Esophagus muscularis mucosa (tissue), 4 donors: ENCODE measurements around the gene KCNA4. TPM values are rescaled to one million over a fixed set of nuclear protein-coding genes. Genes with fewer than 3 reads are reported as not detected.
"Not testable (repeated sequence)": the region's sequence is repeated elsewhere in the genome, so short reads cannot be mapped to it uniquely, and the experiment has no call there.

Experiments
- DNase-seq: peaks from one replicate; pipeline ENCODE4 v3.0.0-alpha.2; 2017; ENCODE audit errors: extremely low spot score
- H3K27ac ChIP-seq, 4 donors: fragments of 200-600 bp; sonication (generic); replicated peaks in 1 of 4; 1 replicate in 3 of 4; 2 replicates in 1 of 4; pipeline ENCODE4 v1.5.1; 2016 to 2019; ENCODE audit warnings: mild to moderate bottlenecking in 1 of 4
- H3K27me3 ChIP-seq, 4 donors: fragments of 200-600 bp; sonication (generic); one replicate each; pipeline versions ENCODE4 v1.5.1 to v1.6.0; 2016 to 2019
- H3K36me3 ChIP-seq, 4 donors: fragments of 200-600 bp; sonication (generic); one replicate each; pipeline ENCODE4 v1.5.1; 2016 to 2019
- H3K4me1 ChIP-seq, 4 donors: fragments of 200-600 bp; sonication (generic); one replicate each; pipeline ENCODE4 v1.5.1; 2016 to 2019
- H3K4me3 ChIP-seq, 4 donors: fragments of 200-600 bp; sonication (generic); 1 replicate in 2 of 4; 2 replicates in 2 of 4; pipeline ENCODE4 v1.5.1; 2016 to 2019; ENCODE audit warnings: mild to moderate bottlenecking in 4 of 4, moderate library complexity in 1 of 4
- H3K9me3 ChIP-seq, 4 donors: fragments of 200-600 bp; sonication (generic); 1 replicate in 3 of 4; 2 replicates in 1 of 4; pipeline ENCODE4 v1.5.1; 2016 to 2019
- EP300 ChIP-seq: sonication (generic); formaldehyde crosslinking; IDR thresholded peaks from one replicate; pipeline ENCODE4 v1.6.1; 2017; ENCODE audit warnings: antibody characterized with exemption
- POLR2A ChIP-seq: fragments of 450-650 bp; IDR thresholded peaks from one replicate; pipeline ENCODE4 v1.6.1; 2017; ENCODE audit warnings: antibody characterized with exemption, moderate library complexity, mild to moderate bottlenecking, low read depth
- POLR2AphosphoS5 ChIP-seq, 2 donors: sonication (generic); formaldehyde crosslinking; IDR thresholded peaks; one replicate each; pipeline ENCODE4 v1.6.1; 2017; ENCODE audit warnings: antibody characterized with exemption in 2 of 2
- WGBS: methylation state at CpG from one replicate; pipeline ENCODE4 v1.1.5; 2018; 5-methylcytosine and 5-hydroxymethylcytosine counted together
- intact Hi-C: fragments of 100-400 bp; cut with DNase I; formaldehyde crosslinking; loops from one replicate; pipeline ENCODE4 v1.15.1; 2023
- total RNA-seq, 4 donors: library from RNA; depleted of rRNA; stranded (reverse); fragments of >200 nt; gene quantifications; one replicate each; pipeline versions ENCODE4 v1.1.0 to v1.2.1, GENCODE V29; 2016
- TF ChIP-seq, protein P1 (sequence below), 3 experiments: fragments of 200-600 bp in 2 of 3; fragments of 450-650 bp in 1 of 3; sonication (generic) in 2 of 3; IDR thresholded peaks; one replicate each; pipeline ENCODE4 v1.5.1; 2017 to 2019; ENCODE audit warnings: antibody characterized with exemption in 3 of 3, mild to moderate bottlenecking in 2 of 3, moderate library complexity in 1 of 3

KCNA4 gene
- total RNA-seq, 4 donors from 2014 or later = 0.13 to 0.17 TPM; not detected in 2

DNA sequence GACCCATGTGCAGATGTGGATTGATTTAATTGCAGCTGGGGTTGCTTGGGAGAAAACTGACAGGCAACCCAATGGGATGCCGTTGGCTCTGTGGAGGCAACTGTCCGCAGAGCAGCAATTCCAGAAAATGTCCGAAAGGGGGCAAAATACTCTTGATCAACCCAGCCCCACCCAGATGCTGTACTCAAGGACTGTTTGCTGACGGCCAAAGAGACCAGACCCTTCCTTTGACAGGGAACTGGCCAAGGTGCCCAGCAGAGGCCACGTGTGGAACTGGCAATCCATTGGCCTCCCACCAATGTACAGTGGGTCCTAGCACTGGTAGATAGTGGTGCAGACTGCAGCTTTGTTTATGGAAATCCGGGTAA, 29.7 kb upstream of the KCNA4 start:
- intact Hi-C loops = no loop called here
- H3K27ac ChIP-seq = no peak overlapping the region
- no peaks in the 10 kb centered on the region for H3K9me3 ChIP-seq
- no peaks in the 10 kb centered on the region for H3K4me1 ChIP-seq
- peaks cover 0 to 5% (median 0%) of the 10 kb centered on the region in 4 donors for H3K27me3 ChIP-seq
- no peak for DNase-seq
- H3K36me3 ChIP-seq = no peaks in the 10 kb centered on the region
- WGBS = 49% methylated on average over 5 of the region's 6 CpGs
- no peak overlapping the region for H3K4me3 ChIP-seq
- TF ChIP-seq EP300 = no peak
- no peak for TF ChIP-seq POLR2AphosphoS5 (IDR thresholded peaks at IDR 0.05)
- no peak for TF ChIP-seq POLR2A
- TF ChIP-seq, protein P1, sequence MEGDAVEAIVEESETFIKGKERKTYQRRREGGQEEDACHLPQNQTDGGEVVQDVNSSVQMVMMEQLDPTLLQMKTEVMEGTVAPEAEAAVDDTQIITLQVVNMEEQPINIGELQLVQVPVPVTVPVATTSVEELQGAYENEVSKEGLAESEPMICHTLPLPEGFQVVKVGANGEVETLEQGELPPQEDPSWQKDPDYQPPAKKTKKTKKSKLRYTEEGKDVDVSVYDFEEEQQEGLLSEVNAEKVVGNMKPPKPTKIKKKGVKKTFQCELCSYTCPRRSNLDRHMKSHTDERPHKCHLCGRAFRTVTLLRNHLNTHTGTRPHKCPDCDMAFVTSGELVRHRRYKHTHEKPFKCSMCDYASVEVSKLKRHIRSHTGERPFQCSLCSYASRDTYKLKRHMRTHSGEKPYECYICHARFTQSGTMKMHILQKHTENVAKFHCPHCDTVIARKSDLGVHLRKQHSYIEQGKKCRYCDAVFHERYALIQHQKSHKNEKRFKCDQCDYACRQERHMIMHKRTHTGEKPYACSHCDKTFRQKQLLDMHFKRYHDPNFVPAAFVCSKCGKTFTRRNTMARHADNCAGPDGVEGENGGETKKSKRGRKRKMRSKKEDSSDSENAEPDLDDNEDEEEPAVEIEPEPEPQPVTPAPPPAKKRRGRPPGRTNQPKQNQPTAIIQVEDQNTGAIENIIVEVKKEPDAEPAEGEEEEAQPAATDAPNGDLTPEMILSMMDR (IDR thresholded peaks at IDR 0.05) = no peak

DNA sequence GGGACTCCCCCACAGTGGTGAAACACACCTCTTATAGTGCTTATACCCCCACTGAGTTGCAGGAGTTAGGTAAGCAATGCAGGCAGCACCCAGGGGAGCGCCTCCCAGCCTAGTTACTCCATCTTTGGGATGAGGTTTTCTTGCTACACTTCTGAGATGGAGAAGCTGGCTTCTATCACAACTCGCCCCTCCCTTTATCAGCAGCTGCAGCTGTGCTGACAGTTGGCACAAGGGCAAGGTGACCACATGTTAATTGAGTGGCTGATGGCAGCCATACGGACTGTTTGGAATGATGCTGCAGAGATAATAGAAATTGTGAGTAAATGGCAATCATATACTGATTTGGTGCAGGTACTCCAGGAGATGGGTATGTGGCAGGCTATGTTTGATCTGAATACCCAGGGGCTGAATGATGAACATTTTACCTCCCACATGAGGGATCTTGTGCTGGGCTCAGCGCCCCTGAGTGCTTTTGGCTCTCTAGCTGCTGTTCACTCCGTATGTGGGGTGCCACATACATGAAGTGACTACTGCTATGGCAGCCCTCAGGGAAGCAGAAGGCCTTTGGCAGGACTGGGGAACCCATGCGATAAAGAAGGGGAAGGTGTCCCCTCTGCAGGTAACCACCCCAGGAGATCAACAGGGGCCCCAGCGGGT, 29.2 kb upstream of the KCNA4 start:
- no peak overlapping the region for H3K27ac ChIP-seq
- WGBS = 65% methylated on average over 7 of the region's 7 CpGs
- no peaks in the 10 kb centered on the region for H3K36me3 ChIP-seq
- H3K4me1 ChIP-seq = no peaks in the 10 kb centered on the region
- H3K9me3 ChIP-seq = no peaks in the 10 kb centered on the region
- no peak overlapping the region for H3K4me3 ChIP-seq
- TF ChIP-seq, protein P1 (IDR thresholded peaks at IDR 0.05) = no peak
- no peak for TF ChIP-seq POLR2AphosphoS5 (IDR thresholded peaks at IDR 0.05)
- TF ChIP-seq POLR2A = no peak
- no peak for TF ChIP-seq EP300
- intact Hi-C loops = no loop called here
- DNase-seq = no peak
- peaks cover 0 to 5% (median 0%) of the 10 kb centered on the region in 4 donors for H3K27me3 ChIP-seq

DNA sequence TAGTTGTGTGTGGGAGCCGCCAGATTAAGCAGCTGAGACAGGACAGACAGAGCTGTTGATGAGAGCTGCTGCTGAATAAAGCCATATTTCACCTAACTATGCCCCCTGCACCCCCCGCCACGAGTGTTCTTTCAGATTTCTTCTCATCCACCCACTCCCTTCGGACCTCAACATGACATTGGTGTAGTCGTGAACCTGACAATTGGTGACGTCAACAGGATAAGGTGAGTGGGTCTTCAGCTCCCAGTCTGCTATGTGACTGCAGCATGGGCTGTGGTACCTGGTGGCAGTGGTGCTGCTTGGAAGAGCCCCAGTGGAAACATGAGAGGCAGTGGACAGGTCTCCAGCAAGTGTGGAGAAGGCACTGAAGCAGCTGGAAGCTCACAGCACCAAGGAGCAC, 28.3 kb upstream of the KCNA4 start:
- peaks cover 0 to 5% (median 0%) of the 10 kb centered on the region in 4 donors for H3K27me3 ChIP-seq
- intact Hi-C loops = no loop called here
- H3K4me3 ChIP-seq = no peak overlapping the region
- no peaks in the 10 kb centered on the region for H3K36me3 ChIP-seq
- no peak overlapping the region for H3K27ac ChIP-seq
- TF ChIP-seq POLR2A = no peak
- TF ChIP-seq, protein P1 (IDR thresholded peaks at IDR 0.05) = no peak
- 80% methylated on average over 6 of the region's 6 CpGs for WGBS
- DNase-seq = no peak
- H3K9me3 ChIP-seq = no peaks in the 10 kb centered on the region
- no peaks in the 10 kb centered on the region for H3K4me1 ChIP-seq

DNA sequence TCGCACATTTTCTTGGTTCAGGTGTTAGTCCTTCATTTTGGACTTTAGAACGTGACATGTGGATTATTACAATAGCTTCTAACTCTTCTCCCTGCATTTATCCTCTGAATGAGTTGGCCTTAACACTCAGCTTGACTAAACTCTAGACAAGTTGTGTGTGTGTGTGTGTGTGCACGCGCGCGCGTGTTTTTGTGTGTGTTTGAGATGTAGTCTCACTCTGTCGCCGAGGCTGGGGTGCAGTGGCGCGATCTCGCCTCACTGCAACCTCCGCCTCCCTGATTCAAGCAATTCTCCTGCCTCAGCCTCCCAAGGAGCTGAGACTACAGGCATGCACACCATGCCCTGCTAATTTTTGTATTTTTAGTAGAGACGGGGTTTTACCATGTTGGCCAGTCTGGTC, 24.3 kb upstream of the KCNA4 start:
- H3K27ac ChIP-seq = no peak overlapping the region
- 93% methylated on average over 14 of the region's 14 CpGs for WGBS
- intact Hi-C loops = no loop called here
- TF ChIP-seq POLR2AphosphoS5 (IDR thresholded peaks at IDR 0.05) (no peak), EP300 (no peak), POLR2A (no peak)
- TF ChIP-seq, protein P1 (IDR thresholded peaks at IDR 0.05) = no peak
- no peaks in the 10 kb centered on the region for H3K36me3 ChIP-seq
- H3K4me3 ChIP-seq = no peak overlapping the region
- peaks cover 0 to under 1% (median 0%) of the 10 kb centered on the region in 4 donors for H3K27me3 ChIP-seq
- no peaks in the 10 kb centered on the region for H3K9me3 ChIP-seq
- no peaks in the 10 kb centered on the region for H3K4me1 ChIP-seq
- DNase-seq = no peak

DNA sequence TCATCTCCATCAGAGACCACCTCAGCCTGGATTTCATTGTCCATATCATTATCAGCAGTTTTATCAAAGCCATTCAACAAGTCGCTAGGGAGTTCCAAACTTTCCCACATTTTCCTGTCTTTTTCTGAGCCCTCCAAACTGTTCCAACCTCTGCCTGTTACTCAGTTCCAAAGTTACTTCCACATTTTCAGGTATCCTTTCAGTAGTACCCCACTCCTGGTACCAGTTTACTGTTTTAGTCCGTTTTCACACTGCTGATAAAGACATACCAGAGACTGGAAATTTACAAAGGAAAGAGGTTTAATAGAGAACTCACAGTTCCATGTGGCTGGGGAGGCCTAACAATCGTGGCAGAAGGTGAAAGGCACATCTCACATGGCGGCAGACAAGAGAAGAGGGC, 17.9 kb upstream of the KCNA4 start:
- peaks cover 0 to 12% (median 0%) of the 10 kb centered on the region in 4 donors for H3K9me3 ChIP-seq
- WGBS = 77% methylated on average over 4 of the region's 4 CpGs
- H3K27ac ChIP-seq, H3K4me1 ChIP-seq, DNase-seq, H3K27me3 ChIP-seq, H3K36me3 ChIP-seq, intact Hi-C loops, H3K4me3 ChIP-seq: not testable (repeated sequence)

DNA sequence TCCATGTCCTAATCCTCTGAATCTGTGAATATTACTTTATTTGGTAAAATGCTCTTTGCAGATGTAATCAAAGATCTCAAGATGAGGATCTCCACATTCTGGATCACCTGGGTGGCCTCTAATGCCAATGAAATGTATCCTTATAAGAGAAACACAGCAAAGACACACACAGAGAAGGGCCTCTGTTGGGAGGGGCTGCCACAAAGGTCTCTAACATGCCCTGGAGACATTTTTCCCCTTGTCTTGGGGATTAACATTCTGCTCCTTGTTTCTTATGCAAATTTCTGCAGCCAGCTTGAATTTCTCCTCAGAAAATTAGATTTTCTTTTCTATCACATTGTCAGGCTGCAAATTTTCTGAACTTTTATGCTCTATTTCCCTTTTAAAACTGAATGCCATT, 17.3 kb upstream of the KCNA4 start:
- intact Hi-C loops, H3K4me3 ChIP-seq, H3K4me1 ChIP-seq, DNase-seq, H3K36me3 ChIP-seq, H3K27me3 ChIP-seq, H3K27ac ChIP-seq: not testable (repeated sequence)
- H3K9me3 ChIP-seq = peaks cover 0 to 12% (median 0%) of the 10 kb centered on the region in 4 donors
